ENCODE data around the gene ERF.

ERF gene

GRCh38 chr19:42235181-42235580 lies 19.7 kb downstream of the ERF start:
- TF ChIP-seq REST (IDR thresholded peaks at IDR 0.05; ENCODE audit: insufficient read depth in 1 of 2, low read depth in 2 of 2, low read length in 2 of 2) (no peak), TAF1 (IDR thresholded peaks at IDR 0.05; ENCODE audit: borderline replicate concordance, insufficient read depth, low read length) (no peak), POLR2AphosphoS5 (IDR thresholded peaks at IDR 0.05; ENCODE audit: low read depth, low read length) (no peak), SIN3A (IDR thresholded peaks at IDR 0.05; ENCODE audit: borderline replicate concordance, insufficient read depth, low read length) (no peak), FOXP2 (optimal IDR thresholded peaks at IDR 0.05; ENCODE audit: borderline replicate concordance, extremely low read depth, extremely low read length, insufficient read depth) (no peak)

GRCh38 chr19:42234364-42234763 lies 20.6 kb downstream of the ERF start:
- TF ChIP-seq POLR2AphosphoS5 (IDR thresholded peaks at IDR 0.05; ENCODE audit: low read depth, low read length) (no peak), SIN3A (IDR thresholded peaks at IDR 0.05; ENCODE audit: borderline replicate concordance, insufficient read depth, low read length) (no peak), TAF1 (IDR thresholded peaks at IDR 0.05; ENCODE audit: borderline replicate concordance, insufficient read depth, low read length) (no peak), REST (IDR thresholded peaks at IDR 0.05; ENCODE audit: insufficient read depth in 1 of 2, low read depth in 2 of 2, low read length in 2 of 2) (no peak), FOXP2 (optimal IDR thresholded peaks at IDR 0.05; ENCODE audit: borderline replicate concordance, extremely low read depth, extremely low read length, insufficient read depth) (no peak)

GRCh38 chr19:42233678-42234292 lies 21.1 kb downstream of the ERF start:
- TF ChIP-seq POLR2AphosphoS5 (IDR thresholded peaks at IDR 0.05; ENCODE audit: low read depth, low read length) = no peak
- TF ChIP-seq REST (IDR thresholded peaks at IDR 0.05; ENCODE audit: insufficient read depth in 1 of 2, low read depth in 2 of 2, low read length in 2 of 2) = no peak
- TF ChIP-seq SIN3A (IDR thresholded peaks at IDR 0.05; ENCODE audit: borderline replicate concordance, insufficient read depth, low read length) = no peak
- TF ChIP-seq TAF1 (IDR thresholded peaks at IDR 0.05; ENCODE audit: borderline replicate concordance, insufficient read depth, low read length) = no peak
- TF ChIP-seq FOXP2 (optimal IDR thresholded peaks at IDR 0.05; ENCODE audit: borderline replicate concordance, extremely low read depth, extremely low read length, insufficient read depth) = no peak

- TF ChIP-seq REST (IDR thresholded peaks at IDR 0.05; ENCODE audit: insufficient read depth in 1 of 2, low read depth in 2 of 2, low read length in 2 of 2) (no peak), POLR2AphosphoS5 (IDR thresholded peaks at IDR 0.05; ENCODE audit: low read depth, low read length) (no peak), TAF1 (IDR thresholded peaks at IDR 0.05; ENCODE audit: borderline replicate concordance, insufficient read depth, low read length) (no peak), SIN3A (IDR thresholded peaks at IDR 0.05; ENCODE audit: borderline replicate concordance, insufficient read depth, low read length) (no peak), FOXP2 (optimal IDR thresholded peaks at IDR 0.05; ENCODE audit: borderline replicate concordance, extremely low read depth, extremely low read length, insufficient read depth) (no peak)
Measured at GRCh38 chr19:42233106-42233505, 21.8 kb downstream of the ERF start.

All from PFSK-1 (cell line).